GM18907 (cell line): ENCODE measurements around the gene PRC1.
"Not testable (repeated sequence)": the region's sequence is repeated elsewhere in the genome, so short reads cannot be mapped to it uniquely, and the experiment has no call there.

Source experiments
- ATAC-seq: cut with Tn5 transposase; IDR thresholded peaks from one replicate; pipeline ENCODE4 v1.9.1; 2021; ENCODE audit warnings: mild to moderate bottlenecking, moderate library complexity; ENCODE audit not compliant: unreplicated experiment

Gene PRC1

GRCh38 chr15:90994417-90995311 lies at the start of gene PRC1:
Gene PRC1, minus strand, starts transcription at chr15:90994535. Its CDS starts 118 bp downstream, at chr15:90994417.
- ATAC-seq: peak; percentile 93

DNA sequence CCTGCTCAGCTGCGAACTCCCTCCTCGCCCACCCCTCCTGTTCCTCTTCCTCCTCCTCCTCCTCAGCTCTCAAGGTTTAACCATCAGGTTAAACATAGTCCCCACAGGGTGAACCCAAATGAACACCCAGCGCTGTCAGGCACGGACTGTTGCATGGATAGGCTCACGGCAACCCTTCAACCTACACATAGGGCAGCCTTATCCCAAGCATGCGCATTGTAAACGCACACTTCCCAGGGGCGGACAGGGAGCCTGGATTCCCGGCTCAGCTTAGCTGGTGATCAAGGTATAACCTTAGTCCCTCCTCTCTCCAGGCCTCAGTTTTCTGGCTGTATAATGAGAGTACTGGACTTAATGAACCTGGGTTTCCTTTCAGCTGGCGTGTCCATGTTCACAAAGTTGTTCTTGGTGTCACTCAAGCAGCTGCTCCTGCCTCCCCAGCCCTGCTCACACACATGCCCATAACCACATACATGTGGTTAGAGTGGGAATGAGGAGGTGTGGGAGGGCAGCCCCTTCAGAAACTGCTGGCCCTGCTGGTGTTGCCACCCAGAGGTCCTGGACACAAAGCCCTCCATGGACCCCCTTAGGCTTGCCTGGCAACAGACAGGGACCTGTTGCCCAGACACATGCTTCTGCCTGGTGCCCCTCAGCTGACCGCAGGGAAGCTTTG lies 49.0 kb upstream of the PRC1 start:
- no peak for ATAC-seq

GRCh38 chr15:91040856-91041255 lies 46.5 kb upstream of the PRC1 start:
- no peak for ATAC-seq

- no peak for ATAC-seq
Observed at GRCh38 chr15:91039996-91040395, 45.7 kb upstream of the PRC1 start.

DNA sequence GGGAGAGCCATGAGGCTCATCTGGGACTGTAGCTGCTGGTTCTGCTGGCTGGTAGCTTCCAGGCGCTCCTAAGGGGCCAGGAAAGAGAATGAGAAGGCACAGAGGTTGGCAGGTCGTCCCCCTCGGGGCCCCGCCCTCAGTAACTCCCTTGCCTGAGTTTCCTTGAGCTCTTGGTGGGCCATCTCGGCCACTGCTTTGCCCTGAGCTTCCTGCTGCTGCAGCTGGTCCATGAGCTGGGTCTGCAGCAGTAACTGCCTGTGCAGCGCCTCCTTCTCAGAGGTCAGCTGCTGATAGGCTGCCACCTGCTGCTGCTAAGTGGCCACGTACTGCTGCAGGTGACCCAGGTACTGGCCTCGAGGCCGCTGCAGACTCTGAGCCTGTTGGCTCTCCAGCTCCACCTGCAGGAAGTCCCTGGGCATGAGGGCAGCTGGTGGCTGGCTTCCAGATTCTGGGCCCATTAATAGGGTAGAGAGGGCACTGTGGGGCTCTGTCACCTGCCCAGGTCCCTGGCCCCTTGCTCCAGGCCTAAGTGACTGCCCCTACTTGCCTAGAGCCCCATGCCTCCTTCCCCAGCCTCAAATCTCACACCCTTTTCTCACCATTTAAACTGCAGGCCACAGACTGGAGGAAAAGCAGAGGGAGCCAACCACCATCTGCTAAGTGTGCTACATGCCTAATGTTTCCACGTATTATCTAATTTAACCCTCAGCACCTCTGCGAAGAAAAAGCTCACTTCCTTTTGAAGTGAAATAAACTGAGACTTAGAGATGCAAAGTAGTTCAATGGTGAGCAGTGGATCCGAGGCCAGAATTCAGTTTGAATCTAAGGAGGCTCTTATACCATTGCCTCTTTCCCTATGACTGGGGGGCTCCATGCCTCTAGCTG lies 38.8 kb upstream of the PRC1 start:
- no peak for ATAC-seq

DNA sequence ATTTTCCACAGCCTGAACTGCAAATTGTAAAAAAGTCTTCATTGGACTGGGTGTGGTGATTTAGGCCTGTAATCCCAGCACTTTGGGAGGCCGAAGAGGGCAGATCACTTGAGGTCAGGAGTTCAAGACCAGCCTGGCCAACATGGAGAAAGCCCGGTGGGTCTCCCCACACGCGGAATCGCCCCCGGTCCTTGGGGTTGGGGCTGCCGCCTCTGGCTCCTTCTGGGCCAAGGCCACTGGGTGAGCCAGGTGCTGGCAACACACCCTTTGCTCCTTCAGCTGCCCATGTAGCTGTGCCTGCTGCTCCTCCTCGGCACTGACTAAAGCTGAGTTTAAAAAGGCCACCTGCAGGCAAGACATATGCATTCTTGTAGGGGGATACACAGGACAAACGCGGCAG lies 37.5 kb upstream of the PRC1 start:
- no peak for ATAC-seq

DNA sequence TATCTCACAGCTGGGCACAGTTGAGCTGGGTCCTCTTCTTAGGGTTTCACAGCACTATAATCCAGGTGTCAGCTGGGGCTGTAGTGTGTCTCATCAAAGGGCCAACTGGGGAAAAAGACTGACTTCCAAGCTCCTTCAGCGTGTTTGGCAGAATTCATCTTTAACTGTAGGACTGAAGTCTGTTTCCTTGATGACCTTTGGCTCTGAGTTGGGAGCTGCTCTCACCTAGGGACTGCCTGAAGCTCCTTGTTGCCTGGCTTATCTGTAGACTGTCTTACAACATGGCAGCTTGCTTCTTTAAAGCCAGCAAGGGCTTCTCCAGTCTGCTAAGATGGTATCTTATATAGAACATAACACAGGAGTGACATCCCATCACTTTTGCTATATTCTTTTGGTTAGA lies 33.3 kb upstream of the PRC1 start:
- no peak for ATAC-seq

DNA sequence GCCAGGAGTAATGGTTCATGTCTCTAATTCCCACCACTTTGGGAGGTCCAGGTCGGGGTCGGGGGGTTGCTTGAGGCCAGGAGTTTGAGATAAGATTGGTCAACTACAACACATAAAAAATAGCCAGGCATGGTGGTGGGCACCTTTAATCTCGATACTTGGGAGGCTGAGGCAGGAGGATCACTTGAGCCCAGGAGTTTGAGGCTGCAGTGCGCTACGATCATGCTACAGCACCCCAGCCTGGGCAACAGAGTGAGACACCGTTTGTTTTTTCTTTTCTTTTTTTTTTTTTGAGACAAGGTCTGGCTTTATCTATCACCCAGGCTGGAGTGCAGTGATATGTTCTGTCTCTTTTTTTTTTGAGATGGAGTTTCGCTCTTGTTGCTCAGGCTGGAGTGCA lies 29.4 kb upstream of the PRC1 start:
- ATAC-seq: no peak

DNA sequence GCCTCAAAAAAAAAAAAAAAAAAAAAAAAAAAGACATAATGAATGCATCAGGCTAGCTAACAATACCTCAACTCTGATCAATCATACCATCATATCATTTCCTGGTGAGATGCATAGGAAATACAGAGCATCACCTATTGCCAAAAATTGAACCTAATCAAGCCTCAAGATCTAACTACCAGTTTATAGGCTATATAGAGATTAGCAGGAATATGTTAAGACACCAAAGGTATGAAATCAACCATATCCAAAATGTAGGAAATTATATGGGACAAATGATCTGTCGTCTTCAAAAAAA lies 28.4 kb upstream of the PRC1 start:
- peak; percentile 19 for ATAC-seq

GRCh38 chr15:91022075-91022831 lies 27.9 kb upstream of the PRC1 start, which contains the start of gene VPS33B:
Gene VPS33B, minus strand, starts transcription at chr15:91022594. Its CDS starts 345 bp downstream, at chr15:91022249.
- ATAC-seq: peak; percentile 78

DNA sequence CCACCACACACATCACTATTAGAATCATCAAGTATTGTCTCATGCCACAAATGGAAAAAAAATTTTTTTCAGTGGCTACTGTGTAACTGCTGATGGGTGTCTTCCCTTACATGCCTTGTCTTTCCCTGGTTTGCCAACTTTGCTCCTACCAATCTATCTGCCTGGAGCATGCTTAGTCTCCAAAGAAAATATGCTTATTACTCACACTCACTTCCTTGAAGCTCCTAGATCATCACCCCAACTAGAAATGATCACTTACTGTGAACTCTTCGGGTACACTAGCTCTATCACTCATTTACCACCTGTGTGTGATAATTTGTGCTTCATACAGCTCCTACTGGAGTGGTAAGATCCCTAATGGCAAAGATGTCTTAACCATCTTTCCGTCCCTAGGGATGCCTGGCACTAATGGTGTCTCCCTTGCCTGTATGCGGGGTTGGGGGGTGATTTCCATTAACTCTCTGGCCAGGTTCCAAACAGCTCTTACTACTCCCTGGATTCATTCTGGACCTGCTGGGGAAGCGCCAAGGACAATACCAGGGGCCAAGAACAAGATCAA lies 27.3 kb upstream of the PRC1 start:
- ATAC-seq: peak; percentile 18

DNA sequence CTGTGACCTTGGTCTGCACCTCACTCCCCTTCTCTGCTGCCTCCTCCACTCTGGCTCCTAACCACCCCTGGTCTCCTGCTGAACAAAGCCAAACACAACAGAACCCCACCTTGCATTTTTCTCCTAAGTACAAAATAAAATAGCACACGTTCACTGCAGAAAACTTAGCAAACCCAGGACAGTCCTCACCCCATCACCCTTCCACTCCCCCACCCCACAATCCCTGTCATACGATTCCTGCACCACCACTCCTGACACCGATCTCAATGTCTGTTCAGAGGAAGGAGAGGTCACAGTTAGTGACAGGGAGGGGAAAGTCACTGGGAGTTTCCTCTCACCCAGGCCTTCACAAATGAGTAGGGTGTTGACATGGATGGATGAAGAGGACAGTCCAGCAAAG lies 23.8 kb upstream of the PRC1 start:
- no peak for ATAC-seq

GRCh38 chr15:91017716-91018115 lies 23.4 kb upstream of the PRC1 start:
- ATAC-seq: no peak

DNA sequence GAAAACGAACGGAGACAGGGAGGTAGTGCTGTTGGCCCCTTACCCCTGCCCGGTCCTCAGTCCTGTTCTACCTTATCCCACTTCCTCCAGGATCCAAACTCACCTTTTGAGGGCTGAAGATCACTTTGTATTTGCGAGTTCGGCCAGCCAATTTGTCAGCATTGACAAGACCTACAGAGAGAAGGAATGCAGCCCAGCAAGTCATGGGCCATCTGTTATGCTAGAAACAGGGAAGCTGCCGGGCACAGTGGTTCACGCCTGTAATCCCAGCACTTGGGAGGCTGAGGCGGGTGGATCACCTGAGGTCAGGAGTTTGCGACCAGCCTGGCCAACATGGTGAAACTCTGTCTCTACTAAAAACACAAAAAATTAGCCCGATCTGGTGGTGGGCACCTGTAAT lies 19.4 kb upstream of the PRC1 start:
- not testable (repeated sequence) for ATAC-seq

GRCh38 chr15:91007266-91007665 lies 12.9 kb upstream of the PRC1 start:
- ATAC-seq: no peak

DNA sequence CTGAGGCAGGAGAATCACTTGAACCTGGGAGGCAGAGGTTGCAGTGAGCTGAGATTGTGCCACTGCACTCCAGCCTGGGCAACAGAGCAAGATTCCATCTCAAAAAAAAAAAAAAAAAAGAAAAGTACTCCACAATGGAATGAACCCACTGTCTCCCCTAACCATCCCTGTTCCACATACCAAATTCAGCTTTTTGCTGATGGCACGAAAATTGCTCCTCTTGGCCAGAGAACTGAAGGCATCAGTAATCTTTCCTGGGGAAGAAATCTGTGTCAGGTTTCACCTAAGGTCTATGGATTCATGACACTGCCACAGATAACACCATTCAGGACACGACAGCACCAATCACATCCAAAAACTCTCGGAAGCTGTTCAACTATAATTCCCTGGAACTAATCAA lies 6.9 kb upstream of the PRC1 start:
- ATAC-seq: no peak

DNA sequence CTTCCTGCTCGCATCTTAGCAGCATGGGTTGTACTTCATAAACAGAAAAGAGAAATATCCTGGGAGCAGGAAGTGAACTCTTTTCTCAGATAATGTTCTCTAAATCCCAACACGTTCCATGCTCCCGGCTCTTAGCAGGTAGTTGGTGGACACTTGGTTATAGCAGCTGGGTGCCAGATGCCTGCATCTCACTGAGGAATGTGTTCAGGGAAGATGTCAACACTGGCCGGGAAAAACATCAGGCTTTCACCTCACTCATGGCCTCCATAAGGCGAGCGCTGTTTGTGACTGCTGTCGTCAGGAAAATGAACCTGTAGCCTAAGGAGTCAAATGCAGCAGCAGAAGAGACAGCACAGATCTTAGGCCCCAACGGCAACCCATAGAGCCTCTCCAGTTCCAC lies 4.4 kb upstream of the PRC1 start:
- ATAC-seq: no peak

DNA sequence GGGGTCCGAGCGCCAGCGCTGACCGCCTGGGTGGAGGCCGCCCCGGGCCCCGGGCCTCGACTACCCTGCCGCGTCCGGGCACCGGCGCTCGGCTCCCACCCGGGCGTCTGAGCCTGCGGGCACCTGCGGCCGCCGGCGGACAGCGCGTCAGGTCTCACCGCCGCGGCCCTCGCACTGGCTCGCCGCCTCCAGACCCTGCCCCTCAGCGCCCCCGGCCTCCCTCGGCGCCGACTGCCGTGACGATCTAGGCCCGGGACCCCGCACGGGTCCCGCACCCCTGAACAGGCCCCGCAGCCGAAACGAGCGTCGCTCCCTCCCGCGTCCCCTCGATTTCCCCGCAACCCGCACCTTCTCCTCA lies 297 bp downstream of the PRC1 start:
- peak; percentile 24 for ATAC-seq

GRCh38 chr15:90991587-90992285 lies 2.6 kb downstream of the PRC1 start:
- no peak for ATAC-seq

GRCh38 chr15:90990446-90990845 lies 3.9 kb downstream of the PRC1 start:
- no peak for ATAC-seq
